ENCODE measurements around the gene PGLYRP2. TPM values are rescaled to one million over a fixed set of nuclear protein-coding genes. Genes with fewer than 3 reads are reported as not detected.

PGLYRP2 gene
- total RNA-seq, 1 donor from 2014 or later, result not detected

DNA sequence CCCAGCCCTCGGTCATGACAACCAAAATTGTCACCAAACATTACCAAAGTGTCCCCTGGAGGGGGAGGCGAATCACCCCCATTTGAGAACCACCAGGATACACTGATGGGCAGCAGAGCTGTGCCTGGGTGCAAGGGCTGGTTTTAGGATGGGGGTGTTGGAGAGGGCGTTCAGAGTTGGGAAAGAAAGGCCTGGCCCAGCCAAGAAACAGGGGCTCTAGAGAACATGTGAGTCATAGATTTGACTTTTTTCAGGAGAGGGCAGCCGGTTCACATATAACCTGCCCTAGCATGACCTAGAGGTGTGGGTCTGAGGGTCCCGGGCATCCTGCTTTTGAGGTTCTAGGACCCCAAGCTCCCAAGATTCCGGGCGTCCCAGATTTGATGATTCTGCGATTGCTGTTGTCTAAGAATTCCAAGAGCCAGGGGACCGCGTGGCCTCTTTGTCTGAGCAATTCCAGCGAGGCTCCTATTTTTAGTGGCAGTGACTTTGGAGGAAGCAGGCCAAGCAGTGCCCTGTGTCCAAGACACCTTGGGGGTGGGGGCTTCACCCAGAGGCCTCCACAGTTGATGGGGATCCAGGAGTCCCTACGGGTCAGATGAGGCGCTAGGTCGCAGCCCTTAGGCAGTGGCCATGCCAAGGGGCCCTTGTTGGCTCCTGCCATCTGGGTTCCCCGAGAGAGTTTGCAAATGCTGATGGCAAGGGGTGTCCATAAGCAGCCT, 34.6 kb downstream of the PGLYRP2 start:
- H3K27me3 ChIP-seq, result no peaks in the 10 kb centered on the region
- no peaks in the 10 kb centered on the region for H4K20me1 ChIP-seq (ENCODE audit: low read depth)
- H3K4me3 ChIP-seq, result no peak overlapping the region
- H2AFZ ChIP-seq (replicated peaks), result no peak overlapping the region
- no peaks in the 10 kb centered on the region for H3K36me3 Mint-ChIP-seq
- DNase-seq (ENCODE audit: low spot score), result no peak
- H3K27me3 Mint-ChIP-seq (ENCODE audit: insufficient read depth, low read depth), result peaks cover 13% of the 10 kb centered on the region
- H3K79me2 ChIP-seq (ENCODE audit: low read depth), result no peaks in the 10 kb centered on the region
- H3K4me1 Mint-ChIP-seq, result peaks cover 7% of the 10 kb centered on the region
- no peaks in the 10 kb centered on the region for H3K9me3 Mint-ChIP-seq
- H3K27ac ChIP-seq, result no peak overlapping the region
- H3K36me3 ChIP-seq, result no peaks in the 10 kb centered on the region
- H3K4me2 ChIP-seq, result no peak overlapping the region
- no peak overlapping the region for H3K4me3 Mint-ChIP-seq
- H3K4me1 ChIP-seq, result peaks cover 7% of the 10 kb centered on the region
- no peak overlapping the region for H3K9ac ChIP-seq
- TF ChIP-seq EZH2 (IDR thresholded peaks at IDR 0.05) (no peak), EZH2phosphoT487 (IDR thresholded peaks at IDR 0.05) (no peak)
- TF ChIP-seq, protein P1, sequence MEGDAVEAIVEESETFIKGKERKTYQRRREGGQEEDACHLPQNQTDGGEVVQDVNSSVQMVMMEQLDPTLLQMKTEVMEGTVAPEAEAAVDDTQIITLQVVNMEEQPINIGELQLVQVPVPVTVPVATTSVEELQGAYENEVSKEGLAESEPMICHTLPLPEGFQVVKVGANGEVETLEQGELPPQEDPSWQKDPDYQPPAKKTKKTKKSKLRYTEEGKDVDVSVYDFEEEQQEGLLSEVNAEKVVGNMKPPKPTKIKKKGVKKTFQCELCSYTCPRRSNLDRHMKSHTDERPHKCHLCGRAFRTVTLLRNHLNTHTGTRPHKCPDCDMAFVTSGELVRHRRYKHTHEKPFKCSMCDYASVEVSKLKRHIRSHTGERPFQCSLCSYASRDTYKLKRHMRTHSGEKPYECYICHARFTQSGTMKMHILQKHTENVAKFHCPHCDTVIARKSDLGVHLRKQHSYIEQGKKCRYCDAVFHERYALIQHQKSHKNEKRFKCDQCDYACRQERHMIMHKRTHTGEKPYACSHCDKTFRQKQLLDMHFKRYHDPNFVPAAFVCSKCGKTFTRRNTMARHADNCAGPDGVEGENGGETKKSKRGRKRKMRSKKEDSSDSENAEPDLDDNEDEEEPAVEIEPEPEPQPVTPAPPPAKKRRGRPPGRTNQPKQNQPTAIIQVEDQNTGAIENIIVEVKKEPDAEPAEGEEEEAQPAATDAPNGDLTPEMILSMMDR (IDR thresholded peaks at IDR 0.05), result no peak
- no peaks in the 10 kb centered on the region for H3K9me3 ChIP-seq (ENCODE audit: low read depth)
- H3F3A ChIP-seq (ENCODE audit: low read depth), result peaks cover 12% of the 10 kb centered on the region
- H3K27ac Mint-ChIP-seq, result no peak overlapping the region

DNA sequence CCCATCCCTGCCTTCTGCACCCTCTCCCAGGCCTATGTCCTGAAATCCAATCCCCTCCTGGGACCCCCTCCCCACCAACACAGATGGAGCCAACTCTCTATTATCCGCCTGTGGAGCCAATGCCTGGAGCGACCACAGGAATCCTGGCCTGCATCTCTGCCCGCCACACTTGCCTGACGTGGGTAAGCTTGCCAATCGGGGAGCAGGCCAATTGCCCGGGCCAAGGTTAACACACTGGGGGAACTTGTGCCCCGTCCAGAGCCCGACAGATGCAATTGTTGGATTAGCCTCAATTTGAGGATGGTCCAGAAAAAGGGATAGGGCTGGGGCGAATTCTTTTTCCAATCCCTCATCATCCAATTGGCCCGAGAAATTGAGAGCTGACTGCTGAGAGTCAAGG, 35.5 kb downstream of the PGLYRP2 start:
- no peak overlapping the region for H3K4me2 ChIP-seq
- no peak overlapping the region for H3K4me3 ChIP-seq
- H3K9ac ChIP-seq, result no peak overlapping the region
- H3K27me3 ChIP-seq, result no peaks in the 10 kb centered on the region
- no peak for DNase-seq (ENCODE audit: low spot score)
- no peak overlapping the region for H2AFZ ChIP-seq (replicated peaks)
- no peaks in the 10 kb centered on the region for H3K36me3 Mint-ChIP-seq
- peaks cover 7% of the 10 kb centered on the region for H3F3A ChIP-seq (ENCODE audit: low read depth)
- no peak overlapping the region for H3K27ac ChIP-seq
- peak overlapping the region; percentile 57 for H3K4me3 Mint-ChIP-seq
- H3K27me3 Mint-ChIP-seq (ENCODE audit: insufficient read depth, low read depth), result peaks cover 12% of the 10 kb centered on the region
- TF ChIP-seq EZH2phosphoT487 (IDR thresholded peaks at IDR 0.05) (no peak), EZH2 (IDR thresholded peaks at IDR 0.05) (no peak)
- TF ChIP-seq, protein P1 (IDR thresholded peaks at IDR 0.05), result no peak
- no peaks in the 10 kb centered on the region for H3K9me3 Mint-ChIP-seq
- H3K27ac Mint-ChIP-seq, result no peak overlapping the region
- H4K20me1 ChIP-seq (ENCODE audit: low read depth), result no peaks in the 10 kb centered on the region
- H3K79me2 ChIP-seq (ENCODE audit: low read depth), result no peaks in the 10 kb centered on the region
- no peaks in the 10 kb centered on the region for H3K36me3 ChIP-seq
- H3K9me3 ChIP-seq (ENCODE audit: low read depth), result no peaks in the 10 kb centered on the region
- peaks cover 4% of the 10 kb centered on the region for H3K4me1 ChIP-seq
- H3K4me1 Mint-ChIP-seq, result peaks cover 5% of the 10 kb centered on the region

DNA sequence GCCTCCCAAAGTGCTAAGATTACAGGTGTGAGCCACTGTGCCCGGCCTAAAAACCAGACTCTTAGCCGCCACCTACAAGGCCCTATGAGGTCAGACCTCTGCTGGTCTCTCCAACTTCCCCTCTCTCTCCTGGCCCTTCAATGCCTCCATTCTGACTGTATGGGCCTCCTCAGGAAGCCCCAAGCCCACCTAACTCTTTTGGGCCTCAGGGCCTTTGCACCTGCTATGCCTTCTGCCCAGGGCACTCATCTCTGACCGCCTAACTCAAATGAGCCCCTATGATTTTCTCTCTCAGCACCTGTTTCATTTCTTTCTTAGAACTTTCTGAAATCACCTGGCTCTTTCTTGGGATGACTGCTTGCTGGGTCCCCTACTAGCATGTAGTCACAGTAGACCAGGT, 36.0 kb downstream of the PGLYRP2 start:
- H3K9me3 ChIP-seq (ENCODE audit: low read depth), result no peaks in the 10 kb centered on the region
- no peak overlapping the region for H2AFZ ChIP-seq (replicated peaks)
- DNase-seq (ENCODE audit: low spot score), result no peak
- Mint-ChIP-seq H3K4me1 (peaks cover under 1% of the 10 kb centered on the region), H3K27ac (no peak overlapping the region), H3K36me3 (no peaks in the 10 kb centered on the region), H3K27me3 (ENCODE audit: insufficient read depth, low read depth) (peaks cover 9% of the 10 kb centered on the region), H3K9me3 (no peaks in the 10 kb centered on the region), H3K4me3 (no peak overlapping the region)
- no peaks in the 10 kb centered on the region for H3K27me3 ChIP-seq
- peaks cover 2% of the 10 kb centered on the region for H3F3A ChIP-seq (ENCODE audit: low read depth)
- TF ChIP-seq EZH2phosphoT487 (IDR thresholded peaks at IDR 0.05), result no peak
- TF ChIP-seq, protein P1 (IDR thresholded peaks at IDR 0.05), result no peak
- TF ChIP-seq EZH2 (IDR thresholded peaks at IDR 0.05), result no peak
- no peak overlapping the region for H3K27ac ChIP-seq
- no peaks in the 10 kb centered on the region for H3K36me3 ChIP-seq
- no peak overlapping the region for H3K4me2 ChIP-seq
- H4K20me1 ChIP-seq (ENCODE audit: low read depth), result no peaks in the 10 kb centered on the region
- no peak overlapping the region for H3K9ac ChIP-seq
- no peaks in the 10 kb centered on the region for H3K4me1 ChIP-seq
- no peaks in the 10 kb centered on the region for H3K79me2 ChIP-seq (ENCODE audit: low read depth)
- no peak overlapping the region for H3K4me3 ChIP-seq

Data from neural progenitor cell (in vitro differentiated cells).